Daoy (cell line): ENCODE measurements around the gene PCDHGB7. TPM values are rescaled to one million over a fixed set of nuclear protein-coding genes. Genes with fewer than 3 reads are reported as not detected.
"Not testable (repeated sequence)": the region's sequence is repeated elsewhere in the genome, so short reads cannot be mapped to it uniquely, and the experiment has no call there.

Experiments used
- DNase-seq: peaks from one replicate; pipeline ENCODE4 v3.0.0-alpha.2; 2015; ENCODE audit warnings: low read depth
- total RNA-seq: library from RNA; depleted of rRNA; stranded (reverse); fragments of >200 nt; shearing (Covaris generic); gene quantifications from 2 replicates; pipeline ENCODE4 v1.2.3, GENCODE V29; 2014; rRNA removed

Gene PCDHGB7
- total RNA-seq, 1 experiment from 2014 or later: 0.17 TPM

DNA sequence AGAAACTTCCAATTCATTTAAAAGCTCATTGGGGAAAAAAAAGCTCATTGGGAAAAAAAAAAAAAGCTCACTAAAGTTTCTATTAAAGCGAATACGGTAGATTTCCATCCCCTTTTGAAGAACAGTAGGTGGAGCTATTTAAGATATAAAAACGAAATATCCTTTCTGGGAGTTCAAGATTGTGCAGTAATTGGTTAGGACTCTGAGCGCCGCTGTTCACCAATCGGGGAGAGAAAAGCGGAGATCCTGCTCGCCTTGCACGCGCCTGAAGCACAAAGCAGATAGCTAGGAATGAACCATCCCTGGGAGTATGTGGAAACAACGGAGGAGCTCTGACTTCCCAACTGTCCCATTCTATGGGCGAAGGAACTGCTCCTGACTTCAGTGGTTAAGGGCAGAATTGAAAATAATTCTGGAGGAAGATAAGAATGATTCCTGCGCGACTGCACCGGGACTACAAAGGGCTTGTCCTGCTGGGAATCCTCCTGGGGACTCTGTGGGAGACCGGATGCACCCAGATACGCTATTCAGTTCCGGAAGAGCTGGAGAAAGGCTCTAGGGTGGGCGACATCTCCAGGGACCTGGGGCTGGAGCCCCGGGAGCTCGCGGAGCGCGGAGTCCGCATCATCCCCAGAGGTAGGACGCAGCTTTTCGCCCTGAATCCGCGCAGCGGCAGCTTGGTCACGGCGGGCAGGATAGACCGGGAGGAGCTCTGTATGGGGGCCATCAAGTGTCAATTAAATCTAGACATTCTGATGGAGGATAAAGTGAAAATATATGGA is 13.0 kb downstream of the PCDHGB7 start, which contains the start of gene PCDHGA12:
TSS of gene PCDHGA12 (plus strand) at position 176 of the 782 bp plus-strand sequence. CDS start at position 429, 253 bp downstream.
- DNase-seq: no peak

DNA sequence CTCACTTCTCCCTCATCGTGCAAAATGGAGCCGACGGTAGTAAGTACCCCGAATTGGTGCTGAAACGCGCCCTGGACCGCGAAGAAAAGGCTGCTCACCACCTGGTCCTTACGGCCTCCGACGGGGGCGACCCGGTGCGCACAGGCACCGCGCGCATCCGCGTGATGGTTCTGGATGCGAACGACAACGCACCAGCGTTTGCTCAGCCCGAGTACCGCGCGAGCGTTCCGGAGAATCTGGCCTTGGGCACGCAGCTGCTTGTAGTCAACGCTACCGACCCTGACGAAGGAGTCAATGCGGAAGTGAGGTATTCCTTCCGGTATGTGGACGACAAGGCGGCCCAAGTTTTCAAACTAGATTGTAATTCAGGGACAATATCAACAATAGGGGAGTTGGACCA is 13.8 kb downstream of the PCDHGB7 start:
- DNase-seq: no peak

DNA sequence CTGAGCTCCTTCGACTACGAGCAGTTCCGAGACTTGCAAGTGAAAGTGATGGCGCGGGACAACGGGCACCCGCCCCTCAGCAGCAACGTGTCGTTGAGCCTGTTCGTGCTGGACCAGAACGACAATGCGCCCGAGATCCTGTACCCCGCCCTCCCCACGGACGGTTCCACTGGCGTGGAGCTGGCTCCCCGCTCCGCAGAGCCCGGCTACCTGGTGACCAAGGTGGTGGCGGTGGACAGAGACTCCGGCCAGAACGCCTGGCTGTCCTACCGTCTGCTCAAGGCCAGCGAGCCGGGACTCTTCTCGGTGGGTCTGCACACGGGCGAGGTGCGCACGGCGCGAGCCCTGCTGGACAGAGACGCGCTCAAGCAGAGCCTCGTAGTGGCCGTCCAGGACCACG is 14.8 kb downstream of the PCDHGB7 start:
- not testable (repeated sequence) for DNase-seq

DNA sequence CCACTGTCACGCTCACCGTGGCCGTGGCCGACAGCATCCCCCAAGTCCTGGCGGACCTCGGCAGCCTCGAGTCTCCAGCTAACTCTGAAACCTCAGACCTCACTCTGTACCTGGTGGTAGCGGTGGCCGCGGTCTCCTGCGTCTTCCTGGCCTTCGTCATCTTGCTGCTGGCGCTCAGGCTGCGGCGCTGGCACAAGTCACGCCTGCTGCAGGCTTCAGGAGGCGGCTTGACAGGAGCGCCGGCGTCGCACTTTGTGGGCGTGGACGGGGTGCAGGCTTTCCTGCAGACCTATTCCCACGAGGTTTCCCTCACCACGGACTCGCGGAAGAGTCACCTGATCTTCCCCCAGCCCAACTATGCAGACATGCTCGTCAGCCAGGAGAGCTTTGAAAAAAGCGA is 15.2 kb downstream of the PCDHGB7 start:
- DNase-seq: not testable (repeated sequence)

DNA sequence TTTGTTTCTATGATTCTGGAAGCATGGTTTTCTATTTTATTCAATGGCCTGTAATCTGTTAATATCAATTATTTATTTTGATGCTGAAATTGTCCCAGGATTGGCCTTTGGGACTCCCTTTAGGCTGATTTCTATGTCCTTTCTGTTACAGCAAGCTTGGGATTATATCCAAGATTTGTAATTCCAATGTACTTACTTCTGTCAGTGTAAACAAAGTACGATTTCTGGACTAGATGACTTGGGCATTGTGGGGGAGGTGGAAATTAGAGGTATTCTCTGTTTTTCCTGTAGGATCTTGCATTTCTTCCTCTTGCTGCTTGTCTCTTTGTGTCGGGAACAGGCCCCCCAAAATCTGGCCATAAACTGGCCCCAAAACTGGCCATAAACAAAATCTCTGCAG is 16.5 kb downstream of the PCDHGB7 start:
- DNase-seq: no peak

DNA sequence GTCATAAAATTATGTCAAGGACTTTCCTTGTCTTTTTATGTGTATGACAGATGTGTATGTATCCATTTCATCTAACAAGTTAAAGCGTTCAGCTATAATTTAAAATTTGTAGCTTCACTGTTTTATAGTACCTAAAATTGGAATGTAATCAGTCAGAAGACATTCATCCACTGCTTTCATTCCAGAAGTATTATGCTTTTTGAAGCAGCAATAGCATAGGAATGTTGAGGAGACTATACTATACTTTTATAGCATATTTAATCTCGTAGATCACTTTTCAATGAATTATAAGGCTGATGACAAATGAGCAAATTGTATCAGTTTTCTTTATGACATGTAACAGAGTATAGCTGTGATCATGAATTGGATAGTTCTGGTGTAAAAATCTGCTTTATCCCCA is 19.7 kb downstream of the PCDHGB7 start:
- DNase-seq: no peak

DNA sequence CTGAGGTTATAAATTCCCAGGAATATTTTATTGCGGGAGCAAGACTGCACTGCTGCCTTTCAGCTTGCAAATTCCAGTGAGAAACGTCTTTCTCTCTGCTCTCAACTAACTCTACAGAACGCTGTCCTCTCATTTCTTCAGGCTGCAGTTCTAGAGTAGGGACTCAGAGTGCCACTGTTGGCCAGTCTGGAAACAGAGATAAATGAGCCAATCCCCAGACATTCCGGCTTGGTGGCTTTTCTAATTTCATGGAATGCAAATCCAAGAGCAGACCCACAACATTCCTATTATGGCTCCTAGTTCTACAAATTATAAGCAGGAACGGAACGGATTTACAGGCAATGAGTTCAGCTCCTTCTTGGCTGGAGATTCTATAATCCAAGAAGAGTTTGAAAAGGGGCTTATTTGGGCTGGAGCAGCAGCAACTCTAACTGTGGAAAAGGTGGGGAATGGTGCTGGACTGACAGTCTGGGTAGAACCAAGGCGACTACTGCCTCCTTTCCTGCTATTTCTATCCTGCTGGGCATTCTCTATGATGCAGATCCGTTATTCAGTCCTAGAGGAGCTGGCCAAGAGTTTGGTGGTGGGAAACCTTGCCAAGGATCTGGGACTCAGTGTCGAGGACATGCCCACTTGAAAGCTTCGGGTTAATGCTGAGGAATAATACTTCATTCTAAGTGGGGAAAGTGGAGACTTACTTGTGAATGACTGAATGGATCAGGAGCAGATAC is 22.1 kb downstream of the PCDHGB7 start:
- DNase-seq: no peak

DNA sequence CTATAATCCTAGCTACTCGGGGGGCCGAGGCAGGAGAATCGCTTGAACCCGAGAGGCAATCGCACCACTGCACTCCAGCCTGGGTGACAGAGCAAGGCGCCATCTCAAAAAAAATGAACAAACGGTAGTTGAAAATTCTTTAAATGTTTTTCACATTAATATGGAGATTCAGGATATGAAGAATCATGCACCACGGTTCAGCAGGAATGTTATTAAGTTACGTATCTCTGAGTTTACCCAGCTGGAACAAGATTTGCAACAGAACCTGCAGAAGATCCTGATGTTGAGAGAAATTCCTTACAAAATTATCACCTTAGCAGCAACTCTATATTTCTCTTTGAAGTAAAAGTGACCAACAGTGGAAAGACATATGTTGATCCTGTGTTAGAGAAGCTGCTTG is 22.9 kb downstream of the PCDHGB7 start:
- no peak for DNase-seq

DNA sequence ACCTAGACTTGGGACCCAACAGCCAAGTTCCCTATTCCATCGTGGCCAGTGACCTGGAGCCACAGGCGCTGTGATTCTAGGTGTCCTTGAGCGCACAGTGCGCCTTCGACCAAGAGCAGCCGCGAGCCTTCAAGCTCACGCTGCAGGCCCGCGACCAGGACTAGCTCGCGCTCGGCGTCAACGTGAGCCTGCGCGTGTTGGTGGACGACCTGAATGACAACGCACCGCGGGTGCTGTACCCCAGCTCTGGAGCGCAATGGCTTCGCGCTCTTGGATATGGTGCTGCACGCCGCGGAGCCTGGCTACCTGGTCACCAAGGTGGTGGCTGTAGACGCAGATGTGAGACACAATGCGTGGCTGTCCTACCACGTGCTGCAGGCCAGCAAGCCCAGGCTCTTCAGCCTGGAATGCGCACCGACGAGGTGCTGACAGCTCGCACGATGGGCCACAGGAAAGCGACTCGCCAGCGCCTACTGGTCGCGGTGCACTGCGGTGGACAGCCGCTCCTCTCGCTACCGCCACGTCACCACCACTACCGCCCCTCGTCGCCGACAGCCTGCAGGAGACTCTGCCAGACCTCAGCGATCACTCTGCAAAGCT is 24.2 kb downstream of the PCDHGB7 start:
- DNase-seq: no peak

DNA sequence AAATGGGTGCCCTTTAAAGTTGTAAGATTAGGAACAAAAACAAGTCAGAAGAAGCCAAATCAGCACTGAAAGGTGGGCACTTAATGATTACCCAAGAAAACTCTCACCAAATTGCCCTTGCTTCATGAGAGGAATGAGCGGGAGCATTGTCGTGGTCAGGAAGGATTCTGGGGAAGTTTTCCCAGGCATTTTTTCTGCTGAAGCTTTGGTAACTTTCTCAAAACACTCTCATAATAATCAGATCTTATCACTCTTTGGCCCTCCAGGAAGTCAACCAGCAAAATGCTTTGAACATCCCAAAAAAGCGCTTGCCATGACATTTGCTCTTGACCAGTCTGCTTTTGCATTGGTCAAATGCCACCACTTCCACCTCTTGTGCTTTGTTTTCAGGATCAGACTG is 47.9 kb downstream of the PCDHGB7 start:
- DNase-seq: no peak

Other genes with a start within 250 kb of the PCDHGB7 start
- 2.6 and 3.9 TPM in 2 replicates for gene PCDHB7, start 245.0 kb upstream of the PCDHGB7 start, total RNA-seq
- gene PCDHB8, start 239.9 kb upstream of the PCDHGB7 start, total RNA-seq: 6.7 and 8.3 TPM in 2 replicates
- 4.3 and 4.8 TPM in 2 replicates for gene PCDHB16, start 235.3 kb upstream of the PCDHGB7 start, total RNA-seq
- 0.40 and 1.6 TPM in 2 replicates for gene PCDHB9, start 230.5 kb upstream of the PCDHGB7 start, total RNA-seq
- 0.40 and 0.71 TPM in 2 replicates for gene PCDHB10, start 225.3 kb upstream of the PCDHGB7 start, total RNA-seq
- 0.40 and 1.1 TPM in 2 replicates for gene PCDHB11, start 218.1 kb upstream of the PCDHGB7 start, total RNA-seq
- gene PCDHB12, start 209.0 kb upstream of the PCDHGB7 start, total RNA-seq: 2.1 and 3.6 TPM in 2 replicates
- gene PCDHB13, start 203.8 kb upstream of the PCDHGB7 start, total RNA-seq: 1.7 and 2.1 TPM in 2 replicates
- gene PCDHB14, start 194.3 kb upstream of the PCDHGB7 start, total RNA-seq: 1.0 and 1.5 TPM in 2 replicates
- 0.21 and 0.86 TPM in 2 replicates for gene PCDHB15, start 172.3 kb upstream of the PCDHGB7 start, total RNA-seq
- gene SLC25A2, start 113.6 kb upstream of the PCDHGB7 start, total RNA-seq: 0.11 and 1.8 TPM in 2 replicates
- gene TAF7, start 96.9 kb upstream of the PCDHGB7 start, total RNA-seq: 55.5 and 57.7 TPM in 2 replicates
- gene PCDHGA1, start 87.2 kb upstream of the PCDHGB7 start, total RNA-seq: 0.18 and 0.34 TPM in 2 replicates
- 0.15 and 0.74 TPM in 2 replicates for gene PCDHGA2, start 78.9 kb upstream of the PCDHGB7 start, total RNA-seq
- gene PCDHGA3, start 73.8 kb upstream of the PCDHGB7 start, total RNA-seq: 0.57 TPM in 1 of 2 replicates, not detected in the other
- gene PCDHGB1, start 67.6 kb upstream of the PCDHGB7 start, total RNA-seq: 1.4 and 1.5 TPM in 2 replicates
- 0.63 and 1.6 TPM in 2 replicates for gene PCDHGA4, start 62.7 kb upstream of the PCDHGB7 start, total RNA-seq
- 0.23 and 0.24 TPM in 2 replicates for gene PCDHGB2, start 57.7 kb upstream of the PCDHGB7 start, total RNA-seq
- gene PCDHGA5, start 53.5 kb upstream of the PCDHGB7 start, total RNA-seq: 0.23 and 0.39 TPM in 2 replicates
- 0.68 and 1.1 TPM in 2 replicates for gene PCDHGB3, start 47.4 kb upstream of the PCDHGB7 start, total RNA-seq
- gene PCDHGA6, start 43.8 kb upstream of the PCDHGB7 start, total RNA-seq: 0.24 and 0.46 TPM in 2 replicates
- gene PCDHGA7, start 34.9 kb upstream of the PCDHGB7 start, total RNA-seq: 0.06 and 0.42 TPM in 2 replicates
- gene PCDHGB4, start 30.0 kb upstream of the PCDHGB7 start, total RNA-seq: 0.06 and 0.09 TPM in 2 replicates
- gene PCDHGA8, start 25.0 kb upstream of the PCDHGB7 start, total RNA-seq: 0.06 TPM in 1 of 2 replicates, not detected in the other
- 0.09 TPM in 1 of 2 replicates, not detected in the other for gene PCDHGB5, start 19.7 kb upstream of the PCDHGB7 start, total RNA-seq
- 1.2 TPM in 1 of 2 replicates, not detected in the other for gene PCDHGA9, start 14.9 kb upstream of the PCDHGB7 start, total RNA-seq
- gene PCDHGB6, start 9.7 kb upstream of the PCDHGB7 start, total RNA-seq: 1.3 and 2.5 TPM in 2 replicates
- gene PCDHGA10, start 4.7 kb upstream of the PCDHGB7 start, total RNA-seq: 0.06 and 0.30 TPM in 2 replicates
- gene PCDHGA11, start 3.4 kb downstream of the PCDHGB7 start, total RNA-seq: 15.0 TPM in 2 replicates
- not detected in 2 replicates for gene PCDHGA12, start 12.8 kb downstream of the PCDHGB7 start, total RNA-seq
- 37.0 and 41.5 TPM in 2 replicates for gene PCDHGC3, start 58.3 kb downstream of the PCDHGB7 start, total RNA-seq
- 0.18 and 0.23 TPM in 2 replicates for gene PCDHGC4, start 67.4 kb downstream of the PCDHGB7 start, total RNA-seq
- 0.06 and 0.09 TPM in 2 replicates for gene PCDHGC5, start 71.4 kb downstream of the PCDHGB7 start, total RNA-seq
- gene DIAPH1, start 201.3 kb downstream of the PCDHGB7 start, total RNA-seq: 40.7 and 43.5 TPM in 2 replicates
- gene HDAC3, start 219.2 kb downstream of the PCDHGB7 start, total RNA-seq: 62.0 and 62.6 TPM in 2 replicates
- gene RELL2, start 219.3 kb downstream of the PCDHGB7 start, total RNA-seq: 2.6 and 3.4 TPM in 2 replicates
- 7.5 and 13.2 TPM in 2 replicates for gene FCHSD1, start 233.7 kb downstream of the PCDHGB7 start, total RNA-seq